SK-N-SH (cell line): Measurements from ENCODE around the gene DAGLB. TPM values are rescaled to one million over a fixed set of nuclear protein-coding genes. Genes with fewer than 3 reads are reported as not detected.

Experiments
- CTCF ChIA-PET: fragments of 300-600, 350-600 bp; formaldehyde crosslinking; extraction: SDS; loops from one replicate; lab custom pipeline; 2021; lab: Yijun Ruan, JAX
- POLR2A ChIA-PET: fragments of 350-600 bp; sonication (Branson Sonifier 250); formaldehyde crosslinking; extraction: SDS; loops from one replicate; lab custom pipeline; 2020; ENCODE audit warnings: antibody characterized with exemption, inconsistent platforms; lab: Yijun Ruan, JAX
- DNase-seq: peaks from one replicate; pipeline ENCODE4 v3.0.0; 2012
- H2AFZ ChIP-seq: fragments of 200-600 bp; sonication (generic); 2 replicates; pipeline ENCODE4 v1.8.1; 2016; ENCODE audit warnings: antibody characterized with exemption, mild to moderate bottlenecking, low read depth
- H3F3A ChIP-seq: fragments of 200-600 bp; sonication (generic); replicated peaks from 2 replicates; pipeline ENCODE3; 2016; ENCODE audit warnings: antibody characterized with exemption, mild to moderate bottlenecking; ENCODE audit not compliant: insufficient read depth
- H3K27ac ChIP-seq, 2 experiments: fragments of 200-500 bp in 1 of 2; fragments of 200-600 bp in 1 of 2; sonication (Bioruptor generic) in 1 of 2; sonication (generic), shearing (Covaris generic) in 1 of 2; 2 replicates each; pipeline versions ENCODE4 v1.5.1 to v1.6.1; 2014 to 2016; ENCODE audit warnings: low read depth in 2 of 2, inconsistent platforms in 1 of 2, low read length in 1 of 2, mild to moderate bottlenecking in 1 of 2, mixed read lengths in 1 of 2
- H3K27me3 ChIP-seq: fragments of 200-600 bp; sonication (generic), shearing (Covaris generic); 2 replicates; pipeline ENCODE4 v1.6.1; 2016; ENCODE audit warnings: mixed run types; ENCODE audit not compliant: insufficient read depth
- H3K36me3 ChIP-seq, 2 experiments: fragments of 200-500 bp in 1 of 2; fragments of 200-600 bp in 1 of 2; sonication (Bioruptor generic) in 1 of 2; sonication (generic) in 1 of 2; replicated peaks in 1 of 2; 2 replicates each; pipeline versions ENCODE3 to v1.5.1; 2014 to 2016; ENCODE audit warnings: low read length in 1 of 2, mild to moderate bottlenecking in 1 of 2; ENCODE audit not compliant: insufficient read depth in 2 of 2, control insufficient read depth in 1 of 2
- H3K4me1 ChIP-seq, 2 experiments: fragments of 200-500 bp in 1 of 2; fragments of 200-600 bp in 1 of 2; sonication (Bioruptor generic) in 1 of 2; sonication (generic), shearing (Covaris generic) in 1 of 2; 2 replicates each; pipeline versions ENCODE4 v1.5.1 to v1.6.1; 2014 to 2016; ENCODE audit warnings: low read depth in 1 of 2, low read length in 1 of 2, mixed run types in 1 of 2; ENCODE audit not compliant: insufficient read depth in 2 of 2, control insufficient read depth in 1 of 2
- H3K4me2 ChIP-seq: fragments of 200-600 bp; sonication (generic), shearing (Covaris generic); 2 replicates; pipeline ENCODE4 v1.6.1; 2017; ENCODE audit warnings: mixed run types
- H3K4me3 ChIP-seq, 2 experiments: fragments of 200-500 bp in 1 of 2; fragments of 200-600 bp in 1 of 2; sonication (Bioruptor generic) in 1 of 2; sonication (generic), shearing (Covaris generic) in 1 of 2; 2 replicates each; pipeline versions ENCODE4 v1.5.1 to v1.8.1; 2014 to 2016; ENCODE audit warnings: low read depth in 2 of 2, inconsistent platforms in 1 of 2, low read length in 1 of 2, mild to moderate bottlenecking in 1 of 2, mixed read lengths in 1 of 2, moderate library complexity in 1 of 2
- H3K79me2 ChIP-seq: fragments of 200-600 bp; sonication (generic); 2 replicates; pipeline ENCODE4 v1.8.1; 2017; ENCODE audit warnings: mild to moderate bottlenecking; ENCODE audit not compliant: insufficient read depth
- H3K9ac ChIP-seq: fragments of 200-600 bp; sonication (generic); 2 replicates; pipeline ENCODE4 v1.6.1; 2017; ENCODE audit warnings: mixed run types
- H3K9me2 ChIP-seq: fragments of 200-600 bp; sonication (generic); 2 replicates; pipeline ENCODE4 v1.6.1; 2017; ENCODE audit warnings: mixed run types
- H3K9me3 ChIP-seq: fragments of 200-600 bp; sonication (generic); 2 replicates; pipeline ENCODE4 v1.6.1; 2017; ENCODE audit warnings: mixed run types, mild to moderate bottlenecking, moderate library complexity
- H4K20me1 ChIP-seq: fragments of 200-600 bp; sonication (generic); 2 replicates; pipeline ENCODE4 v1.6.1; 2017; ENCODE audit warnings: mild to moderate bottlenecking, mixed run types; ENCODE audit not compliant: insufficient read depth
- CHD2 ChIP-seq: fragments of 150-350 bp; IDR thresholded peaks from 2 replicates; pipeline ENCODE4 v1.6.1; 2018; ENCODE audit warnings: low read length; ENCODE audit not compliant: partially characterized antibody
- EP300 ChIP-seq, 2 experiments: IDR thresholded peaks; 2 replicates each; pipeline versions ENCODE4 v1.4.0 to v1.6.1; 2012; ENCODE audit warnings: borderline replicate concordance in 1 of 2, low read depth in 1 of 2, low read length in 1 of 2
- FOSL2 ChIP-seq: IDR thresholded peaks from 2 replicates; pipeline ENCODE4 v1.4.0; 2012; ENCODE audit warnings: low read depth, mild to moderate bottlenecking, moderate library complexity, borderline replicate concordance
- FOXJ3 ChIP-seq: sonication (generic); formaldehyde crosslinking; IDR thresholded peaks from 2 replicates; pipeline ENCODE4 v1.5.1; 2020; ENCODE audit warnings: mild to moderate bottlenecking, missing genetic modification reagents
- FOXM1 ChIP-seq: IDR thresholded peaks from 2 replicates; pipeline ENCODE4 v1.4.0; 2012; ENCODE audit warnings: low read depth, mild to moderate bottlenecking
- IRF3 ChIP-seq: fragments of 150-350 bp; IDR thresholded peaks from 2 replicates; pipeline ENCODE4 v1.6.1; 2016; ENCODE audit warnings: mild to moderate bottlenecking, low read depth, low read length
- NFIC ChIP-seq: IDR thresholded peaks from 2 replicates; pipeline ENCODE4 v1.4.0; 2012; ENCODE audit warnings: borderline replicate concordance
- NRF1 ChIP-seq: IDR thresholded peaks from 2 replicates; pipeline ENCODE4 v1.6.1; 2012; ENCODE audit warnings: low read depth, mild to moderate bottlenecking, low read length
- PBX3 ChIP-seq: IDR thresholded peaks from 2 replicates; pipeline ENCODE4; 2012
- POLR2AphosphoS5 ChIP-seq: IDR thresholded peaks from 2 replicates; pipeline ENCODE4 v1.6.1; 2012; ENCODE audit warnings: low read depth, low read length
- RAD21 ChIP-seq: IDR thresholded peaks from 2 replicates; pipeline ENCODE4 v1.6.1; 2012; ENCODE audit warnings: mild to moderate bottlenecking, low read length
- RCOR1 ChIP-seq: fragments of 150-350 bp; IDR thresholded peaks from 2 replicates; pipeline ENCODE4 v1.6.1; 2017; ENCODE audit warnings: antibody characterized with exemption, low read length
- RFX5 ChIP-seq: IDR thresholded peaks from 2 replicates; pipeline ENCODE4 v1.6.1; 2012; ENCODE audit warnings: mild to moderate bottlenecking, improper control_type of control experiment, low read length
- SIN3A ChIP-seq: IDR thresholded peaks from 2 replicates; pipeline ENCODE4 v1.6.1; 2012; ENCODE audit warnings: low read depth, mild to moderate bottlenecking, low read length, moderate library complexity, borderline replicate concordance
- SMC3 ChIP-seq: IDR thresholded peaks from 2 replicates; pipeline ENCODE4 v1.6.1; 2012; ENCODE audit warnings: low read depth, low read length, improper control_type of control experiment
- TCF12 ChIP-seq: IDR thresholded peaks from 2 replicates; pipeline ENCODE4 v1.4.0; 2012
- USF1 ChIP-seq: IDR thresholded peaks from 2 replicates; pipeline ENCODE4 v1.4.0; 2012; ENCODE audit warnings: low read depth, borderline replicate concordance
- WGBS: methylation state at CpG from one replicate; pipeline ENCODE4 v1.1.6; 2017; ENCODE audit warnings: low lambda C conversion rate; 5-methylcytosine and 5-hydroxymethylcytosine counted together
- polyA plus RNA-seq, 3 experiments: library from polyadenylated mRNA; depleted of rRNA; stranded (reverse); fragments of >200 nt; gene quantifications; 2 replicates each; pipeline ENCODE4 v1.2.3, GENCODE V29; 2012
- TF ChIP-seq, protein P1 (sequence below): IDR thresholded peaks from 2 replicates; pipeline ENCODE4 v1.6.1; 2012; ENCODE audit warnings: mild to moderate bottlenecking, low read depth, low read length, moderate library complexity

DAGLB gene
- polyA plus RNA-seq, 1 of the 3 experiments (the other 2 are of a cell fraction) = 24.1 TPM

- 81% methylated on average over 17 of the region's 19 CpGs for WGBS
- POLR2A ChIA-PET = no interaction called here
- DNase-seq = no peak
Measured at GRCh38 chr7:6486438-6487183, 38.9 kb upstream of the DAGLB start.

GRCh38 chr7:6482743-6483119 is 35.0 kb upstream of the DAGLB start:
- Histone ChIP-seq H3K9me3 (no peaks in the 10 kb centered on the region), H3K79me2 (peaks cover 69% of the 10 kb centered on the region), H3K27me3 (no peaks in the 10 kb centered on the region), H3K4me1 (peaks cover 5 to 20% of the 10 kb centered on the region in 2 experiments), H3K9me2 (no peaks in the 10 kb centered on the region), H3K36me3 (peaks cover 13 to 42% of the 10 kb centered on the region in 2 experiments), H3F3A (no peaks in the 10 kb centered on the region), H3K9ac (peak overlapping the region; percentile 93), H4K20me1 (peaks cover 56% of the 10 kb centered on the region), H2AFZ (no peak overlapping the region; the same call in 1 of the 2 replicates), H3K4me3 (peak overlapping the region; percentile 69 to 97), H3K27ac (peak overlapping the region in 1 of 2 experiments; percentile 89; a peak in 2 of 4 replicates), H3K4me2 (peak overlapping the region; percentile 84)
- 34% methylated on average over 6 of the region's 6 CpGs for WGBS
- ChIA-PET POLR2A (no interaction called here), CTCF (no interaction called here)
- no peak for DNase-seq
- no peak for TF ChIP-seq RFX5
- no peak for TF ChIP-seq CHD2
- no peak for TF ChIP-seq USF1
- TF ChIP-seq SMC3 = no peak
- TF ChIP-seq NFIC = no peak
- no peak for TF ChIP-seq SIN3A
- no peak for TF ChIP-seq IRF3
- no peak for TF ChIP-seq POLR2AphosphoS5
- no peak for TF ChIP-seq RCOR1
- TF ChIP-seq FOXJ3 (CRISPR knock-in tag) = no peak
- TF ChIP-seq, protein P1, sequence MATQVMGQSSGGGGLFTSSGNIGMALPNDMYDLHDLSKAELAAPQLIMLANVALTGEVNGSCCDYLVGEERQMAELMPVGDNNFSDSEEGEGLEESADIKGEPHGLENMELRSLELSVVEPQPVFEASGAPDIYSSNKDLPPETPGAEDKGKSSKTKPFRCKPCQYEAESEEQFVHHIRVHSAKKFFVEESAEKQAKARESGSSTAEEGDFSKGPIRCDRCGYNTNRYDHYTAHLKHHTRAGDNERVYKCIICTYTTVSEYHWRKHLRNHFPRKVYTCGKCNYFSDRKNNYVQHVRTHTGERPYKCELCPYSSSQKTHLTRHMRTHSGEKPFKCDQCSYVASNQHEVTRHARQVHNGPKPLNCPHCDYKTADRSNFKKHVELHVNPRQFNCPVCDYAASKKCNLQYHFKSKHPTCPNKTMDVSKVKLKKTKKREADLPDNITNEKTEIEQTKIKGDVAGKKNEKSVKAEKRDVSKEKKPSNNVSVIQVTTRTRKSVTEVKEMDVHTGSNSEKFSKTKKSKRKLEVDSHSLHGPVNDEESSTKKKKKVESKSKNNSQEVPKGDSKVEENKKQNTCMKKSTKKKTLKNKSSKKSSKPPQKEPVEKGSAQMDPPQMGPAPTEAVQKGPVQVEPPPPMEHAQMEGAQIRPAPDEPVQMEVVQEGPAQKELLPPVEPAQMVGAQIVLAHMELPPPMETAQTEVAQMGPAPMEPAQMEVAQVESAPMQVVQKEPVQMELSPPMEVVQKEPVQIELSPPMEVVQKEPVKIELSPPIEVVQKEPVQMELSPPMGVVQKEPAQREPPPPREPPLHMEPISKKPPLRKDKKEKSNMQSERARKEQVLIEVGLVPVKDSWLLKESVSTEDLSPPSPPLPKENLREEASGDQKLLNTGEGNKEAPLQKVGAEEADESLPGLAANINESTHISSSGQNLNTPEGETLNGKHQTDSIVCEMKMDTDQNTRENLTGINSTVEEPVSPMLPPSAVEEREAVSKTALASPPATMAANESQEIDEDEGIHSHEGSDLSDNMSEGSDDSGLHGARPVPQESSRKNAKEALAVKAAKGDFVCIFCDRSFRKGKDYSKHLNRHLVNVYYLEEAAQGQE = no peak
- TF ChIP-seq NRF1 = no peak
- no peak for TF ChIP-seq PBX3
- TF ChIP-seq FOSL2 = no peak
- no peak for TF ChIP-seq TCF12

More at GRCh38 chr7:6486438-6487183, 38.9 kb upstream of the DAGLB start:
- Histone ChIP-seq H3K9ac (no peak overlapping the region), H3K9me2 (no peaks in the 10 kb centered on the region), H2AFZ (no peak overlapping the region), H3K4me3 (no peak overlapping the region), H3K4me1 (peaks cover 5 to 12% of the 10 kb centered on the region in 2 experiments), H3K9me3 (0 out of 2 replicates have a peak, but pooled peaks cover 6% of the 10 kb centered on the region), H3K79me2 (peaks cover 30% of the 10 kb centered on the region), H3K27ac (no peak overlapping the region), H3K27me3 (no peaks in the 10 kb centered on the region), H3K36me3 (peaks cover 0 to 11% of the 10 kb centered on the region in 2 experiments), H4K20me1 (peaks cover 18% of the 10 kb centered on the region), H3F3A (no peaks in the 10 kb centered on the region), H3K4me2 (no peak overlapping the region)
- TF ChIP-seq RAD21 (no peak), EP300 (IDR thresholded peaks at IDR 0.05; ENCODE audit: borderline replicate concordance in 1 of 2, low read depth in 1 of 2, low read length in 1 of 2) (no peak), CHD2 (no peak), TCF12 (no peak), USF1 (no peak), NRF1 (no peak), FOXM1 (no peak)
- CTCF ChIA-PET = interaction anchor here (0.6 to 1.5 kb wide), 3 partner anchors 62 to 103 kb away, joined by 3 to 5 read pairs (median 3); partner anchors contain the start of gene INTS15
